Endothelial cell of umbilical vein (primary cell): ENCODE measurements around the gene MAFB. TPM values are rescaled to one million over a fixed set of nuclear protein-coding genes. Genes with fewer than 3 reads are reported as not detected.

Experiments used
- BruUV-seq: library from RNA; stranded (reverse); fragments of 400-500 nt; replicated peaks from 2 replicates; lab custom pipeline; 2021; lab: Mats Ljungman, UMichigan
- CTCF ChIA-PET: fragments of 300-600, 350-600 bp; sonication (Branson Sonifier 250); formaldehyde crosslinking; loops from one replicate; lab custom pipeline; 2021; ENCODE audit warnings: antibody characterized with exemption, inconsistent platforms; lab: Charles Lee
- POLR2A ChIA-PET: fragments of 300-600, 350-600 bp; sonication (Branson Sonifier 250); formaldehyde crosslinking; loops from one replicate; lab custom pipeline; 2021; ENCODE audit warnings: antibody characterized with exemption, inconsistent platforms; lab: Charles Lee
- DNase-seq: peaks from one replicate; pipeline ENCODE4 v3.0.0-alpha.2; 2011; ENCODE audit warnings: low read depth, low spot score
- FAIRE-seq: peaks from 2 replicates; lab custom pipeline; 2011; peaks lifted over from hg19 to GRCh38; lab: Jason Lieb, UNC
- H2AFZ ChIP-seq: 2 replicates; pipeline ENCODE4 v1.6.0; 2012; ENCODE audit warnings: low read depth, low read length, control low read depth, inconsistent platforms
- H3K27ac ChIP-seq: 2 replicates; pipeline ENCODE4 v1.5.1; 2011; ENCODE audit warnings: low read depth, mild to moderate bottlenecking, control low read depth, low read length, moderate library complexity; ENCODE audit not compliant: insufficient read depth
- H3K27me3 ChIP-seq, 2 experiments: 2 replicates each; pipeline versions ENCODE4 v1.6.0 to v1.6.1; 2011; ENCODE audit warnings: low read length in 2 of 2, mixed read lengths in 1 of 2; ENCODE audit not compliant: control insufficient read depth in 2 of 2, insufficient read depth in 2 of 2
- H3K36me3 ChIP-seq, 2 experiments: 2 replicates in 1 of 2; 3 replicates in 1 of 2; pipeline ENCODE4 v1.5.1; 2011; ENCODE audit warnings: low read length in 2 of 2, mild to moderate bottlenecking in 1 of 2, moderate library complexity in 1 of 2; ENCODE audit not compliant: control insufficient read depth in 2 of 2, insufficient read depth in 2 of 2; ENCODE audit errors: extremely low read depth in 1 of 2
- H3K4me1 ChIP-seq: 3 replicates; pipeline ENCODE4 v1.5.1; 2011; ENCODE audit warnings: mild to moderate bottlenecking, low read length; ENCODE audit not compliant: control insufficient read depth, insufficient read depth; ENCODE audit errors: extremely low read depth
- H3K4me2 ChIP-seq: 2 replicates; pipeline ENCODE4 v1.6.1; 2011; ENCODE audit warnings: low read length, control low read depth, mixed read lengths; ENCODE audit not compliant: insufficient read depth
- H3K4me3 ChIP-seq, 3 experiments: fragments of 200-600 bp in 1 of 3; sonication (generic), shearing (Covaris generic) in 1 of 3; replicated peaks in 1 of 3; 2 replicates each; pipeline ENCODE4 v1.5.1; 2011 to 2016; ENCODE audit warnings: control low read depth in 3 of 3, low read length in 3 of 3, mild to moderate bottlenecking in 2 of 3, inconsistent platforms in 1 of 3, low read depth in 1 of 3, moderate library complexity in 1 of 3; ENCODE audit not compliant: insufficient read depth in 1 of 3
- H3K79me2 ChIP-seq: 2 replicates; pipeline ENCODE4 v1.6.0; 2012; ENCODE audit warnings: low read length, inconsistent platforms; ENCODE audit not compliant: control insufficient read depth, insufficient read depth
- H3K9ac ChIP-seq: replicated peaks from 2 replicates; pipeline ENCODE3; 2011; ENCODE audit warnings: low read length, control low read depth; ENCODE audit not compliant: insufficient read depth; ENCODE audit errors: extremely low read depth
- H3K9me1 ChIP-seq: replicated peaks from 3 replicates; pipeline ENCODE4 v1.6.0; 2011; ENCODE audit warnings: mild to moderate bottlenecking, low read length; ENCODE audit not compliant: control insufficient read depth, insufficient read depth; ENCODE audit errors: extremely low read depth
- H3K9me3 ChIP-seq: replicated peaks from 2 replicates; pipeline ENCODE4 v1.5.1; 2012; ENCODE audit warnings: low read length, inconsistent platforms; ENCODE audit not compliant: control insufficient read depth, insufficient read depth
- H4K20me1 ChIP-seq: replicated peaks from 2 replicates; pipeline ENCODE3; 2011; ENCODE audit warnings: mild to moderate bottlenecking, low read length; ENCODE audit not compliant: control insufficient read depth, insufficient read depth; ENCODE audit errors: extremely low read depth
- CTCF ChIP-seq, 2 donors: IDR thresholded peaks; 1 replicate in 1 of 2; 2 replicates in 1 of 2; pipeline ENCODE4 v1.5.1; 2011; ENCODE audit warnings: low read length in 2 of 2, mild to moderate bottlenecking in 2 of 2, moderate library complexity in 2 of 2, control low read depth in 1 of 2, inconsistent platforms in 1 of 2, low read depth in 1 of 2; ENCODE audit not compliant: insufficient read depth in 1 of 2; ENCODE audit errors: extremely low read depth in 1 of 2
- EZH2 ChIP-seq: IDR thresholded peaks from 2 replicates; pipeline ENCODE4 v1.6.1; 2012; ENCODE audit warnings: borderline replicate concordance, low read depth, mild to moderate bottlenecking, moderate library complexity, low read length, inconsistent platforms; ENCODE audit not compliant: severe bottlenecking
- FOS ChIP-seq: IDR thresholded peaks from 2 replicates; pipeline ENCODE4 v1.6.1; 2011; ENCODE audit warnings: mild to moderate bottlenecking, low read length, moderate library complexity, borderline replicate concordance; ENCODE audit not compliant: insufficient read depth
- GATA2 ChIP-seq: IDR thresholded peaks from 2 replicates; pipeline ENCODE4 v1.7.0; 2011; ENCODE audit warnings: low read depth, mild to moderate bottlenecking, moderate library complexity, mixed read lengths, low read length; ENCODE audit not compliant: insufficient read length, insufficient read depth
- JUN ChIP-seq: IDR thresholded peaks from 2 replicates; pipeline ENCODE4 v1.6.1; 2011; ENCODE audit warnings: borderline replicate concordance, low read depth; ENCODE audit not compliant: insufficient read length, insufficient read depth
- MAX ChIP-seq: IDR thresholded peaks from 2 replicates; pipeline ENCODE4 v1.6.1; 2011; ENCODE audit not compliant: insufficient read depth, insufficient read length
- MYC ChIP-seq: IDR thresholded peaks from one replicate; pipeline ENCODE4 v1.6.1; 2011; ENCODE audit warnings: mild to moderate bottlenecking, low read depth, low read length
- POLR2A ChIP-seq: IDR thresholded peaks from 2 replicates; pipeline ENCODE4 v1.6.1; 2012; ENCODE audit warnings: low read depth, mild to moderate bottlenecking, control low read depth, low read length
- POLR2AphosphoS5 ChIP-seq: IDR thresholded peaks from 2 replicates; pipeline ENCODE4 v1.6.1; 2012; ENCODE audit warnings: low read depth, mild to moderate bottlenecking, control low read depth, low read length, moderate library complexity; ENCODE audit not compliant: insufficient read depth
- dilution Hi-C: fragments of 300-500 bp; cut with MboI; formaldehyde crosslinking; loops from one replicate; pipeline ENCODE4 v1.15.0; 2019; ENCODE audit warnings: low sequenced_read_pairs; ENCODE audit not compliant: extremely low pct_ligation_motif_present
- intact Hi-C: fragments of 100-400 bp; cut with micrococcal nuclease; formaldehyde crosslinking; loops from one replicate; pipeline ENCODE4 v1.10.0; 2022
- polyA plus RNA-seq, 4 experiments: library from polyadenylated mRNA; depleted of rRNA in 3 of 4; stranded (reverse) in 3 of 4; unstranded in 1 of 4; fragments of >200 nt; gene quantifications; 2 replicates each; pipeline versions ENCODE4 v1.2.1 to v1.2.3, GENCODE V29; 2011 to 2012; ENCODE audit warnings: missing spikeins in 1 of 4
- total RNA-seq: library from RNA; stranded (reverse); gene quantifications from 2 replicates; pipeline ENCODE4 v1.2.3, GENCODE V29; 2021

Gene MAFB
- total and polyA plus RNA-seq, 2 donors (not counting 3 experiments of a cell fraction or from before 2014, with no cell fraction given), result 1.8 to 3.4 TPM

DNA sequence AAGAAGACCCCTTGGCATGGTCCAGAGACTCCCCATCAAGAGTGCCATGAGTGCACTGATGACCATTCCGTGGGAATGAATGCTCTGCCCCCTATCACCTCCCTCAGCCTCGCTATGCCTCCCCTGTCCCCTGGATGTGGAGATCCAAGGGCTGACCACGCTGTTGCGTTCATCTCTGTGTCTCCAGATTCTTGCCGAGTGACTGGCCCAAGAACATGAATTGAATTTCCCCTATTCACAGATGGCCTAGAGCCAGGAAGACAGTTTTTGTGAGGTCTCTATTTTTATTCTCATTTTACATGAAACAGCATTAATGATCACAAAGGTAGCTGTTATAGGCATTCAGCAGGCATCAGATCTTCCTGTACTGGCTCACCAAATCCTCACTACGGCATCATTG lies 33.6 kb downstream of the MAFB start:
- FAIRE-seq (no peak), DNase-seq (no peak)
- CTCF ChIA-PET, result interaction anchor here (1.1 kb wide), 1 partner anchor 15 kb away, joined by 3 read pairs; no protein-coding TSS in a partner anchor
- intact Hi-C loops, result no loop called here
- Histone ChIP-seq H3K27ac (no peak overlapping the region), H4K20me1 (no peaks in the 10 kb centered on the region), H3K79me2 (no peaks in the 10 kb centered on the region), H3K4me1 (no peaks in the 10 kb centered on the region), H3K36me3 (no peaks in the 10 kb centered on the region), H3K4me2 (no peak overlapping the region), H3K9me1 (no peaks in the 10 kb centered on the region), H3K27me3 (peaks cover 0 to 3% of the 10 kb centered on the region in 2 experiments), H3K9ac (no peak overlapping the region), H3K9me3 (no peaks in the 10 kb centered on the region), H3K4me3 (no peak overlapping the region), H2AFZ (no peak overlapping the region)
- BruUV-seq, result no TSS peak
- dilution Hi-C loops, result no loop called here
- TF ChIP-seq JUN, result no peak
- TF ChIP-seq MAX, result no peak
- no peak for TF ChIP-seq MYC
- TF ChIP-seq POLR2A, result no peak
- no peak for TF ChIP-seq GATA2
- no peak for TF ChIP-seq CTCF (IDR thresholded peaks at IDR 0.05; ENCODE audit: extremely low read depth in 1 of 2, insufficient read depth in 1 of 2, low read depth in 1 of 2, low read length in 2 of 2)
- TF ChIP-seq POLR2AphosphoS5, result no peak
- TF ChIP-seq EZH2, result no peak
- no peak for TF ChIP-seq FOS
- POLR2A ChIA-PET, result no interaction called here
